ENCODE data around the gene CYGB. TPM values are rescaled to one million over a fixed set of nuclear protein-coding genes. Genes with fewer than 3 reads are reported as not detected.

CYGB gene
- total and polyA plus RNA-seq, 10 of the 15 experiments (the other 5 are each of a cell fraction or from before 2014, with no cell fraction given), result 0.34 TPM; not detected in 9

GRCh38 chr17:76557368-76558197, 20.1 kb upstream of the CYGB start (continued):
- TF ChIP-seq, protein P1, sequence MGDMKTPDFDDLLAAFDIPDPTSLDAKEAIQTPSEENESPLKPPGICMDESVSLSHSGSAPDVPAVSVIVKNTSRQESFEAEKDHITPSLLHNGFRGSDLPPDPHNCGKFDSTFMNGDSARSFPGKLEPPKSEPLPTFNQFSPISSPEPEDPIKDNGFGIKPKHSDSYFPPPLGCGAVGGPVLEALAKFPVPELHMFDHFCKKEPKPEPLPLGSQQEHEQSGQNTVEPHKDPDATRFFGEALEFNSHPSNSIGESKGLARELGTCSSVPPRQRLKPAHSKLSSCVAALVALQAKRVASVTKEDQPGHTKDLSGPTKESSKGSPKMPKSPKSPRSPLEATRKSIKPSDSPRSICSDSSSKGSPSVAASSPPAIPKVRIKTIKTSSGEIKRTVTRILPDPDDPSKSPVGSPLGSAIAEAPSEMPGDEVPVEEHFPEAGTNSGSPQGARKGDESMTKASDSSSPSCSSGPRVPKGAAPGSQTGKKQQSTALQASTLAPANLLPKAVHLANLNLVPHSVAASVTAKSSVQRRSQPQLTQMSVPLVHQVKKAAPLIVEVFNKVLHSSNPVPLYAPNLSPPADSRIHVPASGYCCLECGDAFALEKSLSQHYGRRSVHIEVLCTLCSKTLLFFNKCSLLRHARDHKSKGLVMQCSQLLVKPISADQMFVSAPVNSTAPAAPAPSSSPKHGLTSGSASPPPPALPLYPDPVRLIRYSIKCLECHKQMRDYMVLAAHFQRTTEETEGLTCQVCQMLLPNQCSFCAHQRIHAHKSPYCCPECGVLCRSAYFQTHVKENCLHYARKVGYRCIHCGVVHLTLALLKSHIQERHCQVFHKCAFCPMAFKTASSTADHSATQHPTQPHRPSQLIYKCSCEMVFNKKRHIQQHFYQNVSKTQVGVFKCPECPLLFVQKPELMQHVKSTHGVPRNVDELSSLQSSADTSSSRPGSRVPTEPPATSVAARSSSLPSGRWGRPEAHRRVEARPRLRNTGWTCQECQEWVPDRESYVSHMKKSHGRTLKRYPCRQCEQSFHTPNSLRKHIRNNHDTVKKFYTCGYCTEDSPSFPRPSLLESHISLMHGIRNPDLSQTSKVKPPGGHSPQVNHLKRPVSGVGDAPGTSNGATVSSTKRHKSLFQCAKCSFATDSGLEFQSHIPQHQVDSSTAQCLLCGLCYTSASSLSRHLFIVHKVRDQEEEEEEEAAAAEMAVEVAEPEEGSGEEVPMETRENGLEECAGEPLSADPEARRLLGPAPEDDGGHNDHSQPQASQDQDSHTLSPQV (IDR thresholded peaks at IDR 0.05), result no peak
- TF ChIP-seq STAT3 (IDR thresholded peaks at IDR 0.05; ENCODE audit: low read depth, low read length), result no peak
- peak; percentile 80; the same call in 1 of the 2 replicates for TF ChIP-seq ZNF687 (IDR thresholded peaks at IDR 0.05)
- TF ChIP-seq RB1 (IDR thresholded peaks at IDR 0.05; ENCODE audit: borderline replicate concordance), result no peak
- TF ChIP-seq SMC3 (IDR thresholded peaks at IDR 0.05; ENCODE audit: borderline replicate concordance, low read length), result no peak
- no peak for TF ChIP-seq TBL1XR1 (IDR thresholded peaks at IDR 0.05; ENCODE audit: low read depth, low read length)
